M059J (cell line): ENCODE results near the gene MAPK6. TPM values are rescaled to one million over a fixed set of nuclear protein-coding genes. Genes with fewer than 3 reads are reported as not detected.
"Not testable (repeated sequence)": the region's sequence is repeated elsewhere in the genome, so short reads cannot be mapped to it uniquely, and the experiment has no call there.

Source experiments
- DNase-seq: peaks from one replicate; pipeline ENCODE4 v3.0.0-alpha.2; 2012; ENCODE audit warnings: low read depth
- total RNA-seq: library from RNA; depleted of rRNA; stranded (reverse); fragments of >200 nt; shearing (Covaris generic); gene quantifications from 2 replicates; pipeline ENCODE4 v1.2.3, GENCODE V29; 2014; rRNA removed

Gene MAPK6
- 65.2 and 71.6 TPM in 2 replicates for total RNA-seq

GRCh38 chr15:52018693-52019393 lies at the start of gene MAPK6:
Gene MAPK6 (plus strand): TSS chr15:52019219. CDS start chr15:52046461, 27,242 bp downstream.
- DNase-seq = peak; percentile 86

GRCh38 chr15:51969728-51970127 lies 49.3 kb upstream of the MAPK6 start:
- DNase-seq = peak; percentile 78

GRCh38 chr15:51970132-51970817 lies 48.7 kb upstream of the MAPK6 start:
- no peak for DNase-seq

- no peak for DNase-seq
These were observed 48.0 kb upstream of the MAPK6 start for GRCh38 chr15:51971032-51971374.

GRCh38 chr15:51971375-51972133 lies 47.5 kb upstream of the MAPK6 start, which contains the start of gene LEO1:
Gene LEO1 (minus strand): TSS chr15:51971778. CDS start chr15:51971745, 33 bp downstream.
- DNase-seq = peak; percentile 95

GRCh38 chr15:51973220-51973619 lies 45.8 kb upstream of the MAPK6 start:
- no peak for DNase-seq

- DNase-seq = no peak
These were observed 45.2 kb upstream of the MAPK6 start for GRCh38 chr15:51973775-51974174.

- DNase-seq = peak; percentile 88
These were observed 36.8 kb upstream of the MAPK6 start for GRCh38 chr15:51982013-51982769.

GRCh38 chr15:51982770-51983103 lies 36.3 kb upstream of the MAPK6 start:
- no peak for DNase-seq

- no peak for DNase-seq
These were observed 27.9 kb upstream of the MAPK6 start for GRCh38 chr15:51991141-51991540.

- no peak for DNase-seq
These were observed 26.1 kb upstream of the MAPK6 start for GRCh38 chr15:51992953-51993352.

- no peak for DNase-seq
These were observed 16.7 kb upstream of the MAPK6 start for GRCh38 chr15:52002351-52002750.

GRCh38 chr15:52003089-52003488 lies 15.9 kb upstream of the MAPK6 start:
- DNase-seq = not testable (repeated sequence)

GRCh38 chr15:52003710-52004109 lies 15.3 kb upstream of the MAPK6 start:
- DNase-seq = no peak

GRCh38 chr15:52004806-52005205 lies 14.2 kb upstream of the MAPK6 start:
- DNase-seq = no peak

- peak; percentile 75 for DNase-seq
These were observed 13.0 kb upstream of the MAPK6 start for GRCh38 chr15:52005748-52006701.

- DNase-seq = no peak
These were observed 12.2 kb upstream of the MAPK6 start for GRCh38 chr15:52006702-52007340.

- DNase-seq = no peak
These were observed 10.7 kb upstream of the MAPK6 start for GRCh38 chr15:52008359-52008697.

- no peak for DNase-seq
These were observed 10.2 kb upstream of the MAPK6 start for GRCh38 chr15:52008698-52009434.
